T-helper 1 cell treated with Interleukin-12 subunit alpha and Interleukin-12 subunit beta and Interleukin-4 antibody, amounts not matched to agents 30 μg/mL and 1 μg/mL, for 36 hours (primary cell): ENCODE data around the gene STMN1.
"Not testable (repeated sequence)": the region's sequence is repeated elsewhere in the genome, so short reads cannot be mapped to it uniquely, and the experiment has no call there.

Experiments used
- H3K27ac Mint-ChIP-seq: one replicate; pipeline ENCODE4 v1.8.0; 2021; ENCODE audit warnings: mild to moderate bottlenecking, mixed read lengths
- H3K27me3 Mint-ChIP-seq: one replicate; pipeline ENCODE4 v1.8.0; 2021; ENCODE audit warnings: low read depth, mixed read lengths
- H3K36me3 Mint-ChIP-seq: one replicate; pipeline ENCODE4 v1.8.0; 2021; ENCODE audit warnings: low read depth, mixed read lengths
- H3K4me1 Mint-ChIP-seq: one replicate; pipeline ENCODE4 v1.8.0; 2021; ENCODE audit warnings: low read depth, mixed read lengths
- H3K4me3 Mint-ChIP-seq: one replicate; pipeline ENCODE4 v1.8.0; 2021; ENCODE audit warnings: mild to moderate bottlenecking, moderate library complexity, mixed read lengths
- H3K9me3 Mint-ChIP-seq: one replicate; pipeline ENCODE4 v1.8.0; 2021; ENCODE audit warnings: mixed read lengths

Gene STMN1

DNA sequence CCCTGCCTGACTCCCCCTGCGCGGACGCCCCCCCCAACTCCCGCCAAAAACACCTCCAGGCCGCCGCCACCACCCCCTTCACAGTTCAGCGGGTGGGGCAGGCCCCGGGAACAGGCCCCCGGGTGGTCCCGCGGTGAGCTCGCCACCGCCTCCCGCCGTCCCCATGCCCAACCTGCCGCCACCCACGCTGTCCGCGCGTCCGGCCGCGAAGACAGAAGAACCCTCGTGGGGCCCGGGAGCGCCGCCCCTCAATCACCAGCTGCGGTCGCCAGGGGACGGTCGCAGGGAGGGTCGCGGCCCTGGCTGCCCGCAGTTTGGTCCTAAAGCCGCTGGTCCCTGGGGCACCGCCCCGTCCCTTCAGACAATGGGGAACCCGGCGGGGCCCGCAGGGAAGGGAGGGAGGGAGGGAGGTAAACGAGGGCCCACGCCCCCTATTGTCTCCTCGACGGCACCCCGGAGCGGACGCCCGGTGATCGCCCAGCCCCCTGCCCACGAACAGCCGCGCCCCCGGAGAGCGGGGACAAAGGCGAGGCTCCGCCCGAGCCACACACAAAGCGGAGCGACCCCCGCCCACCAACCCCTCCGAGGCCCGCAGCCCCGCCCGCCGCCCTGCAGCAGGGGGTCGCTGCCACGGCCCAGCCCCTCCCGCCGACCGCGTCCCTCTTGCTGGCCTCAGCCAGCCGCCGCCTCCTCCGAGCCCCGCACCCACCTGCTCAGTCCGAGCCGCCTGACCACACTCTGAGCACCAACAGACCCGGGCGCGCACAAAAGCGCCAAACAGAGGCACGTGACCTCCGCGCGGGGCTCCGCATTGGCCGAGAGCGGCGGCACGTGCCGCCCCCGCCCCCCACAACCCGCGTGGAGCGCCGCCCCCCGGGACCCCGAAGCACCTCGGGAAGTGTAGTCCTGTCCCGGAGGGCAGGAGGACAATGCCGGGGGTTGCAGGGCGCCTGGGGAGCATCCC, at the start of gene STMN1:
Gene STMN1 (minus strand): TSS at position 740 of the 964 bp plus-strand sequence. CDS start 1,743 bp downstream, outside the sequence.
- Mint-ChIP-seq H3K4me3 (peak within 1 kb of the TSS; percentile 95), H3K27me3 (peaks cover 29% of the 10 kb centered on the region), H3K36me3 (peaks cover 25% of the 10 kb centered on the region), H3K4me1 (peaks cover 33% of the 10 kb centered on the region), H3K9me3 (no peaks in the 10 kb centered on the region), H3K27ac (peak within 1 kb of the TSS; percentile 92)

GRCh38 chr1:25955553-25955952, 49.3 kb upstream of the STMN1 start:
- H3K27me3 Mint-ChIP-seq = no peaks in the 10 kb centered on the region
- H3K4me3 Mint-ChIP-seq = no peak overlapping the region
- no peaks in the 10 kb centered on the region for H3K9me3 Mint-ChIP-seq
- peaks cover 3% of the 10 kb centered on the region for H3K4me1 Mint-ChIP-seq
- peaks cover 14% of the 10 kb centered on the region for H3K36me3 Mint-ChIP-seq
- no peak overlapping the region for H3K27ac Mint-ChIP-seq

DNA sequence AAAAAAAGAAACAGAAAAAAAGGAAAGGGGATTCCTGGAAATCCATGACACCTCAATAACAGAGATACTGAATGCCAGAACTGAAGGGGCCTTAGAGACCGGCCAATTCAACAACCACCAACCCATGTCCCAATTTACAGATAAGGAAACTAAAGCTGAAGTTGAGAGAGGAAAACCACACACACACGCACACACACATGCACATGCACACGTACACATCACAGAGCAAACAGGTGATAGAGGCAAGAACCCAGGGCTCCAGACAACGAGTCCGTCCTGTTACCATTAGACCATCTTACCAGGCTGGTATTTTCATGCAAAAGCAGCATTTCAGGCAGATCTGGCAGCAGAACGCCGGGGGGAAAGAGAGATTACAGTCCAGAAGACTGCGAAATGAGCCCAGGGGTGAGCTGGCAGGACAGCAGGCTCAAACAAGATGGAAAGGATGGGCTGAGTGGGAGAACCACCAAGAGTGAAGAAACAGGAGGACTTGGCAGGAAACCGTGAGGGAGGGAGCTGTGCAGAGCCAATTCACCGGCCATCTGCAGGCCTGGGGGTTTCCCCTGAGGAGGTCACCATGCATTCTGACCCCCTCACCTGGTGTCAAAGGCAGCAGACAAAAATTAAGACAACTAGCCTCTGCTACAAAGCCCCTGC, 48.2 kb upstream of the STMN1 start:
- Mint-ChIP-seq H3K27ac (no peak overlapping the region), H3K36me3 (peaks cover 6% of the 10 kb centered on the region)

DNA sequence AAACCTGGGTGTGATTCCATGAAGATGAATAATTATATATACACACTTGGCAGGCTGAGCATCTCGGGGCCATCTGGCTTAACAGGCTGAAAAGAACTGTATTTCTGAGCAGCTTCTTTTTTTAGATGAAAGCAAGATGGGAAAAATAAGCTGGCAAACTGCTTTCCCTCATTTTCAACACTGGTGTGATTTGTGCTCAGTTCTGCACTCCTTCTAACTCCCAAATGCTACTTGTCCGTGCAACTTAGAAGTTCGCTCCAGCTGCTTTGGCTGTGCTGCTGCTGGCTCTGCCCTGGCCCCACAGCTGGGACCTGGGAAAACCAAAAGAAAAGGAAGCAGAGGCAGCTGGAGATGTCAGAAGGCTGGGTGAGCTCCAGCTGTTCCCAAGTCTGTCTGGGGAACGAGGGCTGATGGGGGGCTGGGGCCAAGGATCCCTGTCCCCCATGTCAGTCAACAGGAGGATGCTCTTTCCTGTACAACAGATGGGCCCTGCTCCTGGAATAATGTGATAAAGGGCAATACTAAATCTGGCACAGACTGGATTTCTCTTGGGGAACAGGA, 46.7 kb upstream of the STMN1 start:
- no peak overlapping the region for H3K27ac Mint-ChIP-seq
- H3K9me3 Mint-ChIP-seq = no peaks in the 10 kb centered on the region
- peaks cover 3% of the 10 kb centered on the region for H3K4me1 Mint-ChIP-seq
- peaks cover 2% of the 10 kb centered on the region for H3K36me3 Mint-ChIP-seq
- H3K4me3 Mint-ChIP-seq = no peak overlapping the region
- no peaks in the 10 kb centered on the region for H3K27me3 Mint-ChIP-seq

More for the DNA sequence above, 48.2 kb upstream of the STMN1 start:
- H3K4me1 Mint-ChIP-seq = peaks cover 3% of the 10 kb centered on the region
- no peaks in the 10 kb centered on the region for H3K9me3 Mint-ChIP-seq
- H3K4me3 Mint-ChIP-seq = no peak overlapping the region
- H3K27me3 Mint-ChIP-seq = no peaks in the 10 kb centered on the region

GRCh38 chr1:25948641-25949040, 42.4 kb upstream of the STMN1 start:
- H3K36me3 Mint-ChIP-seq = no peaks in the 10 kb centered on the region
- no peak overlapping the region for H3K27ac Mint-ChIP-seq

GRCh38 chr1:25947027-25947426, 40.8 kb upstream of the STMN1 start:
- no peaks in the 10 kb centered on the region for H3K4me1 Mint-ChIP-seq
- H3K27me3 Mint-ChIP-seq = no peaks in the 10 kb centered on the region
- no peaks in the 10 kb centered on the region for H3K36me3 Mint-ChIP-seq
- no peak overlapping the region for H3K27ac Mint-ChIP-seq
- H3K9me3 Mint-ChIP-seq = peaks cover 7% of the 10 kb centered on the region
- H3K4me3 Mint-ChIP-seq = no peak overlapping the region

More at GRCh38 chr1:25948641-25949040, 42.4 kb upstream of the STMN1 start:
- Mint-ChIP-seq H3K27me3 (no peaks in the 10 kb centered on the region), H3K4me1 (no peaks in the 10 kb centered on the region), H3K9me3 (peaks cover 1% of the 10 kb centered on the region), H3K4me3 (no peak overlapping the region)

DNA sequence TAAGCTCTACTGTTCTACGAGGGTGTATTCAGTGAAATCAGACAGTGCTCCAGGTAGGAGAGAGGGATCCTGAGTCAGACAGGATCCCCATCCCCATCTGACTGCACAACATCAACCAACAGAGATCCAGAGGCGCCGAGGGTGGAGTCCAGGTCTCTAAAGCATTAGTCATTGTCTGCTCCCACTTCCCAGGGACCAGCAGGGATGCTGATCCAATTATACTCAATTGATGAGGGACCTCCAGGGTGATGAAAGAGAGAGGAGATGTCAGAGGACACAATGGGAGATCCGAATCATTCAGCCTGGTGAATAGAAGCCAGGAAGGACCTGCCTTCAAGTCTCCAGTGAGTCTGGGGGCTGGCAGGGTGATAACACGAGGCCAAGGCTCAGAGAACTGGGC, 39.5 kb upstream of the STMN1 start:
- Mint-ChIP-seq H3K27me3 (no peaks in the 10 kb centered on the region), H3K27ac (no peak overlapping the region), H3K4me3 (no peak overlapping the region), H3K4me1 (no peaks in the 10 kb centered on the region), H3K9me3 (peaks cover 7% of the 10 kb centered on the region), H3K36me3 (no peaks in the 10 kb centered on the region)

- H3K4me1 Mint-ChIP-seq = no peaks in the 10 kb centered on the region
- no peaks in the 10 kb centered on the region for H3K27me3 Mint-ChIP-seq
- H3K27ac Mint-ChIP-seq = no peak overlapping the region
- H3K9me3 Mint-ChIP-seq = peaks cover 7% of the 10 kb centered on the region
- no peak overlapping the region for H3K4me3 Mint-ChIP-seq
- no peaks in the 10 kb centered on the region for H3K36me3 Mint-ChIP-seq
Measured at GRCh38 chr1:25944986-25945385, 38.8 kb upstream of the STMN1 start.

DNA sequence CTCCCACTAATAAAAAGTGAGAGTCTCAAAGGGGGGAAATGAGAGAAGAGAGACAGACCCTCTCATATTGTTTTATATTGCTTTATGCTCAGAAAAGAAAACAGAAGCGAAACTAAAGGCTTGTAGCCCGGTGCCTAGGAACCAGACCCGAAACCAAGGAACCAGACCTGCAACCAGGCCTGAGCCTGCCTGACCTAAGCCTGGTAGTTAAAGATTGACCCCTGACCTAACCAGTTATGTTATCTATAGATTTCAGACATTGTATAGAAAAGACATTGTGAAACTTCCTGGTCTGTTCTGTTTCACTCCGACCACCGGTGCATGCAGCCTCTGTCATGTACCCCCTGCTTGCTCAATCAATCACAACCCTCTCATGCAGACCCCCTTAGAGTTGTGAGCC, 37.3 kb upstream of the STMN1 start:
- H3K4me1 Mint-ChIP-seq, H3K27me3 Mint-ChIP-seq, H3K27ac Mint-ChIP-seq, H3K9me3 Mint-ChIP-seq, H3K36me3 Mint-ChIP-seq, H3K4me3 Mint-ChIP-seq: not testable (repeated sequence)

DNA sequence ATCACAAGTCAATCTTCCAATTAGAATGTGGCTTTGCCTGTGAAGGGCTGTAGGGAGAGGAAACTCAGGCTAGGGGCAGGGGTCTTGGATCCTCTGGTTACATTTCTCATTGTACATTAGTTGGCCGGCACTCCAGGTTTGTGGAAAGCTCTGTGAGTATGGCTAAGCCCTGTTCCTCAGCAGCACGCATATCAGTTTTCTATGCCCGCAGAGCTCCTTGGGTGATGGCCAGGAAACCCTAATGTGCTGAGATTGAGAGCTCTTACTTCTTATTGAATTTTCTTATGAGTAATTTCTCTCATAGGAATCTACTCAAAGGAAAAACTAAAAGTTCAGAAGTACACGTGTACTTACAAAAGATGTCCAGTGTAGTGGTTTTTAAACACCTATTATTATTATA, 30.7 kb upstream of the STMN1 start:
- no peaks in the 10 kb centered on the region for H3K4me1 Mint-ChIP-seq
- no peak overlapping the region for H3K27ac Mint-ChIP-seq
- H3K36me3 Mint-ChIP-seq = no peaks in the 10 kb centered on the region
- no peak overlapping the region for H3K4me3 Mint-ChIP-seq
- H3K9me3 Mint-ChIP-seq = no peaks in the 10 kb centered on the region
- H3K27me3 Mint-ChIP-seq = peaks cover 22% of the 10 kb centered on the region

DNA sequence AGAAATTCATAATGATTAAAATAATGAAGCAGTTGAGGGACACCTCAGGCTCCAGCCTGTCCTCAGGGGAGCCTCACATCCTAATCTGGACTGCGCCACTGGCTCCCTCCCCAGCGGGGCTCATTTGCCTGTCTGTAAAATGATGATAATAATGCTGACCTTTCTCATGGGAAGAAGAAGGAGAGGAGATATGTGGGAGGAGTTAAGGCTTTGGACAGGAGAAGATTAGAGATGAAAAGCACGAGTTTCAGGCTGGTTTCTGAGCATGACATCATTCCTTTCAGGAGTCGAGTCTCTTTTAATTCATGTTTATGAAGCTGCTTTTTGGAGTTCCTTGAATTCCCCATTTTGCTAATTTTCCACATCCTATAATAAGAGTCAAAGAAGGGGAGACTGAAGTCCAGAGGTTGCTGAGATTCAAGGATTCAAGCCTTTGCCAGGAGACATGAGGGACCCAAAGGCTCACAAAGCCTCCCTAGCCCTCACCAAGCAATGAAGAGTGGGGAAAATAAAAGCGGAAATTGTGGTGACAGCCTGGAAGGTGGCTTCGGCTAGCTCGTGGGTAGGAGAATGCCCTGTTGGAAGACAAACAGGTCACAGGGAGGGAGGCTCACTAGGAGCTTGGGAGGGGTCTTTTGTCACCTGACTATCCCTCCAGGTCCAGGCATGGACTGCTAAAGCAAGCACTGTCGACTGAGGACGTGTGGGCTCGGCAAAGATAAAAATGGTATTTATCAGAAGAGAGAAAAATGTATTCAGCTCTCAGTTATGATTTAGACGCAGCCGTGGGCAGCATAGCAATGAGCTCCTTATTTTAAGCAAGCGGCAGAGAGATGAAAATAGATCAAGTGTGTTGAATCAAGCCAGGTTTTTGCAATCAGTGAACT, 27.5 kb upstream of the STMN1 start:
- Mint-ChIP-seq H3K4me3 (no peak overlapping the region), H3K4me1 (no peaks in the 10 kb centered on the region), H3K36me3 (no peaks in the 10 kb centered on the region), H3K27ac (no peak overlapping the region), H3K9me3 (no peaks in the 10 kb centered on the region), H3K27me3 (peaks cover 32% of the 10 kb centered on the region)

- H3K36me3 Mint-ChIP-seq, H3K9me3 Mint-ChIP-seq, H3K4me3 Mint-ChIP-seq, H3K4me1 Mint-ChIP-seq, H3K27ac Mint-ChIP-seq: not testable (repeated sequence)
- peaks cover 32% of the 10 kb centered on the region for H3K27me3 Mint-ChIP-seq
Measured at GRCh38 chr1:25932811-25933400, 26.7 kb upstream of the STMN1 start.

GRCh38 chr1:25932321-25932720, 26.1 kb upstream of the STMN1 start:
- peaks cover 32% of the 10 kb centered on the region for H3K27me3 Mint-ChIP-seq
- no peaks in the 10 kb centered on the region for H3K36me3 Mint-ChIP-seq
- H3K27ac Mint-ChIP-seq = no peak overlapping the region
- H3K9me3 Mint-ChIP-seq = no peaks in the 10 kb centered on the region
- no peak overlapping the region for H3K4me3 Mint-ChIP-seq
- no peaks in the 10 kb centered on the region for H3K4me1 Mint-ChIP-seq

- H3K27me3 Mint-ChIP-seq = peaks cover 49% of the 10 kb centered on the region
- H3K4me3 Mint-ChIP-seq = no peak overlapping the region
- H3K9me3 Mint-ChIP-seq = no peaks in the 10 kb centered on the region
- H3K36me3 Mint-ChIP-seq = no peaks in the 10 kb centered on the region
- H3K27ac Mint-ChIP-seq = no peak overlapping the region
- H3K4me1 Mint-ChIP-seq = no peaks in the 10 kb centered on the region
Measured at GRCh38 chr1:25929016-25929415, 22.8 kb upstream of the STMN1 start.
